PC-9 (cell line): ENCODE results near the gene IL32. TPM values are rescaled to one million over a fixed set of nuclear protein-coding genes. Genes with fewer than 3 reads are reported as not detected.

Experiments
- BruUV-seq: library from RNA; stranded (reverse); fragments of 400-500 nt; replicated peaks from 2 replicates; lab custom pipeline; 2021; lab: Mats Ljungman, UMichigan
- CTCF ChIA-PET: fragments of 300-600 bp; sonication (Branson Sonifier 250); formaldehyde crosslinking; loops from one replicate; lab custom pipeline; 2022; ENCODE audit warnings: antibody characterized with exemption; lab: Charles Lee
- POLR2A ChIA-PET: fragments of 300-600 bp; sonication (Branson Sonifier 250); formaldehyde crosslinking; loops from one replicate; lab custom pipeline; 2022; ENCODE audit warnings: antibody characterized with exemption; ENCODE audit not compliant: unreplicated experiment; lab: Charles Lee
- DNase-seq, 2 experiments: peaks; one replicate each; pipeline versions ENCODE4 v3.0.0 to v3.0.0-alpha.2; 2015 to 2022; ENCODE audit warnings: mixed read lengths in 1 of 2
- H2AFZ ChIP-seq: fragments of 200-600 bp; sonication (generic); 2 replicates; pipeline ENCODE4 v1.8.1; 2017; ENCODE audit warnings: antibody characterized with exemption
- H3F3A ChIP-seq: fragments of 200-600 bp; sonication (generic); 2 replicates; pipeline ENCODE4 v1.8.1; 2017; ENCODE audit warnings: antibody characterized with exemption, mild to moderate bottlenecking, low read depth; ENCODE audit not compliant: insufficient read depth
- H3K27ac ChIP-seq: fragments of 200-600 bp; sonication (generic); 2 replicates; pipeline ENCODE4 v1.6.1; 2016; ENCODE audit warnings: mixed run types
- H3K27me3 ChIP-seq: fragments of 200-600 bp; sonication (generic); 2 replicates; pipeline ENCODE4 v1.6.1; 2016; ENCODE audit warnings: low read depth, mixed run types; ENCODE audit not compliant: insufficient read depth
- H3K36me3 ChIP-seq: fragments of 200-600 bp; sonication (generic); 2 replicates; pipeline ENCODE4 v1.6.1; 2016; ENCODE audit warnings: low read depth, mixed run types
- H3K4me1 ChIP-seq: fragments of 200-600 bp; sonication (generic); replicated peaks from 2 replicates; pipeline ENCODE4 v1.6.1; 2016; ENCODE audit warnings: mixed run types; ENCODE audit not compliant: insufficient read depth
- H3K4me2 ChIP-seq: fragments of 200-600 bp; sonication (generic); 2 replicates; pipeline ENCODE4 v1.6.1; 2017; ENCODE audit warnings: mixed run types
- H3K4me3 ChIP-seq: fragments of 200-600 bp; sonication (generic); 2 replicates; pipeline ENCODE4 v1.6.1; 2016; ENCODE audit warnings: mixed run types
- H3K79me2 ChIP-seq: fragments of 200-600 bp; sonication (generic); 2 replicates; pipeline ENCODE4 v1.6.1; 2017; ENCODE audit warnings: low read depth, mixed run types
- H3K9me2 ChIP-seq: fragments of 200-600 bp; sonication (generic); 2 replicates; pipeline ENCODE4 v1.8.1; 2017; ENCODE audit warnings: mild to moderate bottlenecking; ENCODE audit not compliant: insufficient read depth
- H3K9me3 ChIP-seq: fragments of 200-600 bp; sonication (generic); 2 replicates; pipeline ENCODE4 v1.8.1; 2016; ENCODE audit warnings: low read depth; ENCODE audit not compliant: insufficient read depth
- H4K20me1 ChIP-seq: fragments of 200-600 bp; sonication (generic); 2 replicates; pipeline ENCODE4 v1.8.1; 2017; ENCODE audit not compliant: insufficient read depth
- EZH2 ChIP-seq: fragments of 200-600 bp; sonication (generic); IDR thresholded peaks from 2 replicates; pipeline ENCODE4 v1.8.0; 2017; ENCODE audit warnings: antibody characterized with exemption, low read depth
- intact Hi-C: fragments of 100-400 bp; cut with micrococcal nuclease; formaldehyde crosslinking; loops from one replicate; pipeline ENCODE4 v1.10.0; 2022; ENCODE audit not compliant: unreplicated experiment
- total RNA-seq: library from RNA; stranded (reverse); gene quantifications from 2 replicates; pipeline ENCODE4 v1.2.3, GENCODE V29; 2021
- TF ChIP-seq, protein P1 (sequence below): fragments of 200-600 bp; sonication (generic); conservative IDR thresholded peaks from 2 replicates; pipeline ENCODE4 v1.6.1; 2017; ENCODE audit warnings: mixed run types, antibody characterized with exemption, mild to moderate bottlenecking, moderate library complexity

IL32 gene
- total RNA-seq, 1 experiment from 2014 or later, result 2.2 TPM

DNA sequence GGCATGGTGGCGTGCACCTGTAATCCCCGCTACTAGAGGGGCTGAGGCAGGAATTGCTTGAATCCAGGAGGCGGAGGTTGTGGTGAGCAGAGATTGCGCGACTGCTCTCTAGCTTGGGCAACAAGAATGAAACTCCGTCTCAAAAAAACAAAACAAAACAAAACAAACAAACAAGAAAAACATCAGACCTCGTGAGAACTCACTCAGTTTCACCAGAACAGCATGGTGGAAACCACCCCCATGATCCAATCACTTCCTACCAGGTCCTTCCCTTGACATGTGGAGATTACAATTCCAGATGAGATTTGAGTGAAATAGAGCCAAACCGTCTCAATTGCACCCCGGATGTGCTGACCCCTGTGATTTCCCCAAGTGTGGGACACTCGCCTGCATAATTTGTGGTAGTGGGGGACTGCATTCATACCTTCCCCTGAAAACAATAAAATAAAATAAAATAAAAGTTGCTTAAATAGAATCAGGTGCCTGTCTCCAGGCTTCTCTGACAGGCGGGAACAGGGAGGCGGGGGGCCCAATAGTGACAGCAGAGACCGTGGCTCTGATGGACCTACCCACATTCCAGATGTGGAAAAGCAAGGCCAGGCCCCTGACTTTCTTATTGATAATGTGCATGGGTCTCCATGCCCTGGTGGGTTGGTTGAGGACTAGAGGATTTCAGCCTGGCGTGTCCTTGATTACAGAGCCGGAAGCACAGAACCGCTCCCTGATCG is 20.6 kb downstream of the IL32 start:
- H2AFZ ChIP-seq, result no peak overlapping the region
- no peak overlapping the region for H3K27ac ChIP-seq
- H3K36me3 ChIP-seq, result no peaks in the 10 kb centered on the region
- POLR2A ChIA-PET, result no interaction called here
- no peaks in the 10 kb centered on the region for H3K9me2 ChIP-seq
- no peaks in the 10 kb centered on the region for H3F3A ChIP-seq
- intact Hi-C loops, result no loop called here
- no TSS peak for BruUV-seq
- H3K4me2 ChIP-seq, result no peak overlapping the region
- H3K9me3 ChIP-seq, result no peaks in the 10 kb centered on the region
- H4K20me1 ChIP-seq, result no peaks in the 10 kb centered on the region
- TF ChIP-seq, protein P1, sequence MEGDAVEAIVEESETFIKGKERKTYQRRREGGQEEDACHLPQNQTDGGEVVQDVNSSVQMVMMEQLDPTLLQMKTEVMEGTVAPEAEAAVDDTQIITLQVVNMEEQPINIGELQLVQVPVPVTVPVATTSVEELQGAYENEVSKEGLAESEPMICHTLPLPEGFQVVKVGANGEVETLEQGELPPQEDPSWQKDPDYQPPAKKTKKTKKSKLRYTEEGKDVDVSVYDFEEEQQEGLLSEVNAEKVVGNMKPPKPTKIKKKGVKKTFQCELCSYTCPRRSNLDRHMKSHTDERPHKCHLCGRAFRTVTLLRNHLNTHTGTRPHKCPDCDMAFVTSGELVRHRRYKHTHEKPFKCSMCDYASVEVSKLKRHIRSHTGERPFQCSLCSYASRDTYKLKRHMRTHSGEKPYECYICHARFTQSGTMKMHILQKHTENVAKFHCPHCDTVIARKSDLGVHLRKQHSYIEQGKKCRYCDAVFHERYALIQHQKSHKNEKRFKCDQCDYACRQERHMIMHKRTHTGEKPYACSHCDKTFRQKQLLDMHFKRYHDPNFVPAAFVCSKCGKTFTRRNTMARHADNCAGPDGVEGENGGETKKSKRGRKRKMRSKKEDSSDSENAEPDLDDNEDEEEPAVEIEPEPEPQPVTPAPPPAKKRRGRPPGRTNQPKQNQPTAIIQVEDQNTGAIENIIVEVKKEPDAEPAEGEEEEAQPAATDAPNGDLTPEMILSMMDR, result no peak
- TF ChIP-seq EZH2, result no peak
- no peak for DNase-seq
- no peak overlapping the region for H3K4me3 ChIP-seq
- peaks cover 4% of the 10 kb centered on the region for H3K27me3 ChIP-seq
- CTCF ChIA-PET, result no interaction called here
- H3K4me1 ChIP-seq, result no peaks in the 10 kb centered on the region
- H3K79me2 ChIP-seq, result no peaks in the 10 kb centered on the region

- no peak for DNase-seq
- no peak overlapping the region for H3K4me2 ChIP-seq
- TF ChIP-seq EZH2, result no peak
- TF ChIP-seq, protein P1, result no peak
- H4K20me1 ChIP-seq, result no peaks in the 10 kb centered on the region
- no TSS peak for BruUV-seq
- no peaks in the 10 kb centered on the region for H3K9me2 ChIP-seq
- H3K9me3 ChIP-seq, result no peaks in the 10 kb centered on the region
- no peak overlapping the region for H3K4me3 ChIP-seq
- no peak overlapping the region for H3K27ac ChIP-seq
- H3K27me3 ChIP-seq, result no peaks in the 10 kb centered on the region
- no peaks in the 10 kb centered on the region for H3K79me2 ChIP-seq
- H3K4me1 ChIP-seq, result no peaks in the 10 kb centered on the region
- intact Hi-C loops, result no loop called here
- POLR2A ChIA-PET, result no interaction called here
- no peak overlapping the region for H2AFZ ChIP-seq
- CTCF ChIA-PET, result interaction anchor here (0.9 kb wide), 1 partner anchor 28 kb away, joined by 3 read pairs; no protein-coding TSS in a partner anchor
- no peaks in the 10 kb centered on the region for H3K36me3 ChIP-seq
- no peaks in the 10 kb centered on the region for H3F3A ChIP-seq
Measured at GRCh38 chr16:3086596-3087242, 21.3 kb downstream of the IL32 start.

GRCh38 chr16:3087243-3088235 is 22.1 kb downstream of the IL32 start:
- H3K27ac ChIP-seq, result no peak overlapping the region
- POLR2A ChIA-PET, result no interaction called here
- no peak overlapping the region for H3K4me2 ChIP-seq

More at GRCh38 chr16:3087243-3088235, 22.1 kb downstream of the IL32 start:
- H3K27me3 ChIP-seq, result no peaks in the 10 kb centered on the region
- H2AFZ ChIP-seq, result no peak overlapping the region
- no peaks in the 10 kb centered on the region for H3K4me1 ChIP-seq
- no TSS peak for BruUV-seq
- intact Hi-C loops, result no loop called here
- no peaks in the 10 kb centered on the region for H3K79me2 ChIP-seq
- H3K4me3 ChIP-seq, result no peak overlapping the region
- TF ChIP-seq EZH2, result no peak
- TF ChIP-seq, protein P1, result no peak
- DNase-seq, result no peak
- CTCF ChIA-PET, result interaction anchor here (0.9 kb wide), 1 partner anchor 29 kb away, joined by 3 read pairs; no protein-coding TSS in a partner anchor
- H3K9me3 ChIP-seq, result no peaks in the 10 kb centered on the region
- H3K36me3 ChIP-seq, result no peaks in the 10 kb centered on the region
- no peaks in the 10 kb centered on the region for H3F3A ChIP-seq
- H3K9me2 ChIP-seq, result no peaks in the 10 kb centered on the region
- H4K20me1 ChIP-seq, result no peaks in the 10 kb centered on the region
